H1 (cell line): ENCODE data around the gene SCRN1. TPM values are rescaled to one million over a fixed set of nuclear protein-coding genes. Genes with fewer than 3 reads are reported as not detected.

ENCODE experiments used
- CTCF ChIA-PET: fragments of 300-600 bp; sonication (Branson Sonifier 250); formaldehyde crosslinking; loops from one replicate; lab custom pipeline; 2021; ENCODE audit not compliant: partially characterized antibody; lab: Charles Lee
- POLR2A ChIA-PET: fragments of 300-600 bp; sonication (Branson Sonifier 250); formaldehyde crosslinking; loops from one replicate; lab custom pipeline; 2021; ENCODE audit warnings: inconsistent platforms; ENCODE audit not compliant: partially characterized antibody; lab: Charles Lee
- DNase-seq, 2 experiments: peaks; one replicate each; pipeline versions ENCODE4 v3.0.0 to v3.0.0-alpha.2; 2010 to 2022; ENCODE audit warnings: low spot score in 2 of 2, low read depth in 1 of 2, mixed read lengths in 1 of 2
- FAIRE-seq: peaks from 2 replicates; lab custom pipeline; 2011; peaks lifted over from hg19 to GRCh38; lab: Jason Lieb, UNC
- H2AFZ ChIP-seq: 2 replicates; pipeline ENCODE4 v1.8.1; 2012; ENCODE audit warnings: low read length, inconsistent platforms
- H2AK5ac ChIP-seq: 2 replicates; pipeline ENCODE4 v1.6.1; 2013; ENCODE audit warnings: low read depth, low read length
- H2BK120ac ChIP-seq: replicated peaks from 2 replicates; pipeline ENCODE3; 2013; ENCODE audit warnings: low read depth, low read length, inconsistent platforms
- H2BK12ac ChIP-seq: 2 replicates; pipeline ENCODE4 v1.6.1; 2013; ENCODE audit warnings: low read depth, low read length
- H2BK15ac ChIP-seq: 2 replicates; pipeline ENCODE4 v1.6.1; 2013; ENCODE audit warnings: low read length
- H2BK20ac ChIP-seq: 2 replicates; pipeline ENCODE4 v1.6.1; 2013; ENCODE audit warnings: low read length
- H2BK5ac ChIP-seq: 2 replicates; pipeline ENCODE4 v1.6.1; 2013; ENCODE audit warnings: low read depth, low read length
- H3K14ac ChIP-seq: 2 replicates; pipeline ENCODE4 v1.6.1; 2013; ENCODE audit warnings: inconsistent platforms; ENCODE audit not compliant: insufficient read length
- H3K18ac ChIP-seq: 2 replicates; pipeline ENCODE4 v1.6.1; 2013; ENCODE audit warnings: low read length; ENCODE audit errors: extremely low read depth
- H3K23ac ChIP-seq: 2 replicates; pipeline ENCODE4 v1.6.1; 2013; ENCODE audit warnings: inconsistent platforms; ENCODE audit not compliant: insufficient read length
- H3K23me2 ChIP-seq: 2 replicates; pipeline ENCODE4 v1.6.1; 2013; ENCODE audit warnings: low read depth, low read length
- H3K27ac ChIP-seq: 2 replicates; pipeline ENCODE4 v1.6.1; 2011; ENCODE audit warnings: low read depth, low read length, inconsistent platforms
- H3K27me3 ChIP-seq, 4 experiments: replicated peaks in 1 of 4; 1 replicate in 1 of 4; 2 replicates in 3 of 4; pipeline versions ENCODE4 v1.6.1 to v1.8.1; 2011 to 2013; ENCODE audit warnings: low read length in 3 of 4, mild to moderate bottlenecking in 3 of 4, inconsistent platforms in 2 of 4, mixed read lengths in 2 of 4, moderate library complexity in 1 of 4; ENCODE audit not compliant: control insufficient read depth in 3 of 4, insufficient read depth in 3 of 4; ENCODE audit errors: extremely low read depth in 1 of 4
- H3K36me3 ChIP-seq, 4 experiments: 2 replicates each; pipeline versions ENCODE4 v1.6.1 to v1.8.1; 2011 to 2013; ENCODE audit warnings: mild to moderate bottlenecking in 4 of 4, low read length in 3 of 4, moderate library complexity in 2 of 4, control low read depth in 1 of 4, inconsistent platforms in 1 of 4; ENCODE audit not compliant: insufficient read depth in 4 of 4, control insufficient read depth in 2 of 4
- H3K4ac ChIP-seq: replicated peaks from 2 replicates; pipeline ENCODE3; 2013; ENCODE audit warnings: low read length, low read depth, mixed read lengths, inconsistent platforms; ENCODE audit not compliant: insufficient read length
- H3K4me1 ChIP-seq, 4 experiments: replicated peaks in 1 of 4; 1 replicate in 1 of 4; 2 replicates in 3 of 4; pipeline versions ENCODE4 v1.6.1 to v1.8.1; 2011 to 2013; ENCODE audit warnings: low read length in 3 of 4, inconsistent platforms in 2 of 4, mixed read lengths in 1 of 4; ENCODE audit not compliant: insufficient read depth in 4 of 4, control insufficient read depth in 3 of 4
- H3K4me2 ChIP-seq, 2 experiments: 2 replicates each; pipeline versions ENCODE4 v1.6.1 to v1.8.1; 2011 to 2013; ENCODE audit warnings: low read depth in 2 of 2, low read length in 2 of 2, control low read depth in 1 of 2, inconsistent platforms in 1 of 2, mild to moderate bottlenecking in 1 of 2; ENCODE audit not compliant: insufficient read depth in 1 of 2
- H3K4me3 ChIP-seq, 4 experiments: fragments of 200-600, 300-600 bp in 1 of 4; sonication (generic), shearing (Covaris generic), sonication (Bioruptor Twin) in 1 of 4; 2 replicates each; pipeline versions ENCODE4 v1.5.1 to v1.8.1; 2011 to 2016; ENCODE audit warnings: low read length in 4 of 4, low read depth in 3 of 4, control low read depth in 2 of 4, inconsistent platforms in 2 of 4, mild to moderate bottlenecking in 2 of 4, mixed read lengths in 1 of 4, moderate library complexity in 1 of 4; ENCODE audit not compliant: insufficient read depth in 2 of 4; ENCODE audit errors: extremely low read depth in 1 of 4
- H3K56ac ChIP-seq: replicated peaks from 2 replicates; pipeline ENCODE3; 2013; ENCODE audit warnings: low read depth, mild to moderate bottlenecking, mixed read lengths, low read length, inconsistent platforms; ENCODE audit not compliant: insufficient read length
- H3K79me1 ChIP-seq: 2 replicates; pipeline ENCODE4 v1.6.1; 2013; ENCODE audit warnings: low read depth, low read length, control low read depth
- H3K79me2 ChIP-seq, 2 experiments: 2 replicates each; pipeline versions ENCODE4 v1.6.1 to v1.8.1; 2012 to 2013; ENCODE audit warnings: low read length in 2 of 2, mild to moderate bottlenecking in 2 of 2, inconsistent platforms in 1 of 2; ENCODE audit not compliant: insufficient read depth in 2 of 2, control insufficient read depth in 1 of 2
- H3K9ac ChIP-seq, 4 experiments: replicated peaks in 1 of 4; 1 replicate in 1 of 4; 2 replicates in 3 of 4; pipeline versions ENCODE4 v1.6.1 to v1.8.1; 2011 to 2013; ENCODE audit warnings: low read depth in 3 of 4, low read length in 3 of 4, control low read depth in 2 of 4, mild to moderate bottlenecking in 2 of 4, moderate library complexity in 2 of 4, inconsistent platforms in 1 of 4; ENCODE audit errors: extremely low read depth in 1 of 4
- H3K9me3 ChIP-seq, 2 experiments: 2 replicates each; pipeline versions ENCODE4 v1.6.1 to v1.8.1; 2012 to 2013; ENCODE audit warnings: mild to moderate bottlenecking in 2 of 2, moderate library complexity in 2 of 2, control low read depth in 1 of 2, inconsistent platforms in 1 of 2, low read depth in 1 of 2, low read length in 1 of 2, mixed read lengths in 1 of 2; ENCODE audit not compliant: insufficient read depth in 2 of 2
- H4K20me1 ChIP-seq, 2 experiments: replicated peaks in 1 of 2; 2 replicates each; pipeline versions ENCODE3 to v1.8.1; 2011 to 2013; ENCODE audit warnings: inconsistent platforms in 2 of 2, low read length in 2 of 2, mild to moderate bottlenecking in 1 of 2; ENCODE audit not compliant: insufficient read depth in 2 of 2, control insufficient read depth in 1 of 2
- H4K5ac ChIP-seq: 2 replicates; pipeline ENCODE4 v1.6.1; 2013; ENCODE audit warnings: low read length, low read depth, mixed read lengths, inconsistent platforms; ENCODE audit not compliant: insufficient read length
- H4K8ac ChIP-seq: 2 replicates; pipeline ENCODE4 v1.8.0; 2013; ENCODE audit warnings: mild to moderate bottlenecking, moderate library complexity, low read length, inconsistent platforms; ENCODE audit not compliant: insufficient read depth; ENCODE audit errors: extremely low read depth
- H4K91ac ChIP-seq: replicated peaks from 2 replicates; pipeline ENCODE3; 2013; ENCODE audit warnings: low read length, mixed read lengths, inconsistent platforms; ENCODE audit not compliant: insufficient read length
- BRCA1 ChIP-seq: IDR thresholded peaks from 2 replicates; pipeline ENCODE4 v1.6.1; 2012; ENCODE audit warnings: low read depth, low read length, improper control_type of control experiment
- CEBPB ChIP-seq: IDR thresholded peaks from 2 replicates; pipeline ENCODE4 v1.6.1; 2012; ENCODE audit warnings: low read depth, low read length
- CHD1 ChIP-seq: IDR thresholded peaks from 2 replicates; pipeline ENCODE4 v1.6.1; 2012; ENCODE audit warnings: low read depth, low read length, improper control_type of control experiment
- CTBP2 ChIP-seq: IDR thresholded peaks from 2 replicates; pipeline ENCODE4 v1.7.0; 2011; ENCODE audit warnings: borderline replicate concordance, mild to moderate bottlenecking, moderate library complexity, mixed read lengths, low read length; ENCODE audit not compliant: insufficient read depth, insufficient read length
- EGR1 ChIP-seq: IDR thresholded peaks from 2 replicates; pipeline ENCODE4 v1.6.1; 2011; ENCODE audit warnings: low read depth, low read length, borderline replicate concordance
- FOSL1 ChIP-seq: IDR thresholded peaks from 2 replicates; pipeline ENCODE4 v1.6.1; 2011; ENCODE audit warnings: mild to moderate bottlenecking, low read depth, low read length, moderate library complexity; ENCODE audit not compliant: insufficient read depth
- GTF2F1 ChIP-seq: IDR thresholded peaks from 2 replicates; pipeline ENCODE4 v1.6.1; 2012; ENCODE audit warnings: low read depth, low read length, improper control_type of control experiment, borderline replicate concordance
- JUND ChIP-seq: IDR thresholded peaks from 2 replicates; pipeline ENCODE4 v1.6.1; 2011; ENCODE audit warnings: mild to moderate bottlenecking, improper control_type of control experiment, low read length
- KDM1A ChIP-seq: fragments of 200-600, 300-600 bp; sonication (generic); IDR thresholded peaks from 2 replicates; pipeline ENCODE4 v1.7.1; 2016; ENCODE audit warnings: mild to moderate bottlenecking, low read length, borderline replicate concordance
- KDM5A ChIP-seq: fragments of 200-600 bp; IDR thresholded peaks from 2 replicates; pipeline ENCODE4 v1.7.1; 2012; ENCODE audit warnings: mild to moderate bottlenecking, low read length, inconsistent platforms, mixed read lengths
- POLR2A ChIP-seq, 2 experiments: IDR thresholded peaks; 1 replicate in 1 of 2; 2 replicates in 1 of 2; pipeline ENCODE4 v1.6.1; 2011; ENCODE audit warnings: low read depth in 2 of 2, low read length in 2 of 2, mild to moderate bottlenecking in 2 of 2; ENCODE audit errors: control extremely low read depth in 1 of 2
- RBBP5 ChIP-seq: IDR thresholded peaks from 2 replicates; pipeline ENCODE4 v1.7.1; 2012; ENCODE audit warnings: low read depth, mild to moderate bottlenecking, inconsistent platforms, low read length, moderate library complexity, borderline replicate concordance
- RNF2 ChIP-seq: fragments of 200-900, 300-1000 bp; sonication (generic); IDR thresholded peaks from 2 replicates; pipeline ENCODE4 v1.7.1; 2016; ENCODE audit warnings: borderline replicate concordance, low read depth, mild to moderate bottlenecking, antibody characterized with exemption, low read length; ENCODE audit not compliant: poor library complexity, severe bottlenecking; ENCODE audit errors: missing control alignments
- SAP30 ChIP-seq: fragments of 300-600 bp; sonication (generic); IDR thresholded peaks from 2 replicates; pipeline ENCODE4 v1.7.1; 2012; ENCODE audit warnings: low read length, moderate library complexity, mild to moderate bottlenecking, inconsistent platforms; ENCODE audit not compliant: insufficient read depth, insufficient replicate concordance
- WGBS, 2 experiments: shearing (Covaris generic) in 1 of 2; methylation state at CpG; one replicate each; pipeline versions ENCODE4 v1.1.6 to v1.1.7; 2013 to 2015; ENCODE audit warnings: low lambda C conversion rate in 2 of 2, mixed read lengths in 2 of 2, inconsistent platforms in 1 of 2, low coverage in 1 of 2, missing lambda C conversion rate in 1 of 2; ENCODE audit not compliant: insufficient replicate concordance in 2 of 2, insufficient coverage in 1 of 2, insufficient read length in 1 of 2; ENCODE audit errors: extremely low coverage in 1 of 2, missing lambda C conversion rate in 1 of 2; 5-methylcytosine and 5-hydroxymethylcytosine counted together
- polyA plus RNA-seq, 7 experiments: library from polyadenylated mRNA; depleted of rRNA in 3 of 7; stranded (reverse) in 5 of 7; unstranded in 2 of 7; fragments of >200 nt in 5 of 7; fragments of 200-250 nt in 2 of 7; gene quantifications; 1 replicate in 5 of 7; 2 replicates in 1 of 7; 4 replicates in 1 of 7; pipeline versions ENCODE4 v1.2.1 to v1.2.3, GENCODE V29; 2011 to 2013; ENCODE audit warnings: missing spikeins in 2 of 7, mixed read lengths in 2 of 7
- total RNA-seq: library from RNA; stranded (reverse); fragmentation: NEBNext Ultra II Directional; extraction: Animal tissue kit (Norgen Biotek cat#: 25700); gene quantifications from 2 replicates; pipeline ENCODE4 v1.2.1, GENCODE V29; 2021

The SCRN1 gene
- total and polyA plus RNA-seq, 2 of the 8 experiments (the other 6 are each of a cell fraction or from before 2014, with no cell fraction given): 36.0 to 75.8 TPM

DNA sequence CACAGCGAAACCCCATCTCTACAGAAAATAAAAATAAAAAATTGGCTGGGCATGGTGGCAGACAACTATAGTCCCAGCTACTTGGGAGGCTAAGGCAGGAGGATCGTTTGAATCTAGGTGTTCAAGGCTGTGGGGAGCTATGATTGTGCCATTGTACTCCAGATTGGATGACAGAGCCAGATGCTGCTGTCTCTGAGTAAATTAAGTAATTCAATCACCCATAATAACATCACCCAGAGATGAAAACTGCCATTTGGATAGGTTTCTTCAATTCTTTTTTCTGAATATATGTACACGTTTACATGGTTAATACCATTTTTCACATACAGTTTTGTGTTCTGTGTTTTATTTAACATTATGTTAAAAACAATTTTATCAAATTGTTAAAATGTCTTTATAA lies 104.0 kb downstream of the SCRN1 start:
- H4K5ac ChIP-seq: no peak overlapping the region
- no peak overlapping the region for H2BK20ac ChIP-seq
- no peaks in the 10 kb centered on the region for H3K27me3 ChIP-seq
- no peak overlapping the region for H3K18ac ChIP-seq
- 0 out of 4 replicates have a peak, but pooled peaks cover 0 to 3% of the 10 kb centered on the region in 2 experiments for H3K79me2 ChIP-seq
- H2AK5ac ChIP-seq: no peak overlapping the region
- H2BK5ac ChIP-seq: no peak overlapping the region
- DNase-seq (no peak), FAIRE-seq (no peak)
- no peak overlapping the region for H4K8ac ChIP-seq
- no peaks in the 10 kb centered on the region for H3K9me3 ChIP-seq
- H3K27ac ChIP-seq: no peak overlapping the region
- no peaks in the 10 kb centered on the region for H4K20me1 ChIP-seq
- ChIA-PET POLR2A (no interaction called here), CTCF (interaction anchor here (0.9 to 5.2 kb wide), 5 partner anchors 11 to 134 kb away, joined by 3 to 18 read pairs (median 3); no protein-coding TSS in a partner anchor)
- H3K36me3 ChIP-seq: peaks cover 5 to 16% (median 12%) of the 10 kb centered on the region in 4 experiments; a peak in 7 of 8 replicates
- peak overlapping the region in 1 of 2 experiments; percentile 75; a peak in 1 of 4 replicates for H3K4me2 ChIP-seq
- peaks cover 7 to 15% (median 15%) of the 10 kb centered on the region in 4 experiments for H3K4me1 ChIP-seq
- peaks cover 10% of the 10 kb centered on the region for H3K23me2 ChIP-seq
- no peak overlapping the region for H3K4ac ChIP-seq
- no peak overlapping the region for H3K9ac ChIP-seq
- no peaks in the 10 kb centered on the region; the same call in 1 of the 2 replicates for H3K79me1 ChIP-seq
- H2BK15ac ChIP-seq: no peak overlapping the region
- H2AFZ ChIP-seq: no peak overlapping the region
- no peak overlapping the region for H2BK12ac ChIP-seq
- H2BK120ac ChIP-seq: no peak overlapping the region
- H3K14ac ChIP-seq: no peak overlapping the region
- H3K4me3 ChIP-seq: 0 out of 8 replicates have a peak overlapping the region, but pooled peaks of 1 of the 4 experiments have one; percentile 74
- 89% methylated on average over 3 of the region's 3 CpGs; no CpG with 5 or more reads in 1 of the 2 experiments for WGBS, 2 experiments
- no peak overlapping the region for H3K23ac ChIP-seq
- H4K91ac ChIP-seq: no peak overlapping the region
- no peak overlapping the region for H3K56ac ChIP-seq
- no peak for TF ChIP-seq EGR1
- TF ChIP-seq KDM5A: no peak
- no peak for TF ChIP-seq POLR2A (IDR thresholded peaks at IDR 0.05; ENCODE audit: control extremely low read depth in 1 of 2, low read depth in 2 of 2, low read length in 2 of 2)
- TF ChIP-seq SAP30: no peak
- no peak for TF ChIP-seq RNF2
- TF ChIP-seq FOSL1: no peak
- no peak for TF ChIP-seq CHD1
- no peak for TF ChIP-seq BRCA1
- TF ChIP-seq GTF2F1: no peak
- no peak for TF ChIP-seq KDM1A
- TF ChIP-seq CTBP2: no peak
- TF ChIP-seq JUND: no peak
- TF ChIP-seq CEBPB: no peak
- TF ChIP-seq RBBP5: no peak
